K562 (cell line): ENCODE results near the gene NR1D2.
A peak's percentile ranks its signal among the peaks of the same experiment; 100 is the strongest.

ENCODE experiments used
- CCAR2 ChIP-seq: fragments of 200-400 bp; formaldehyde crosslinking; IDR thresholded peaks from 2 replicates; pipeline ENCODE4 v1.6.1; 2017; ENCODE audit warnings: mild to moderate bottlenecking, low read depth, low read length
- CEBPB ChIP-seq: fragments of 450-650 bp; IDR thresholded peaks from 2 replicates; pipeline ENCODE4 v1.6.1; 2016; ENCODE audit warnings: missing genetic modification characterization, missing compliant biosample characterization
- E2F1 ChIP-seq: sonication (generic); formaldehyde crosslinking; IDR thresholded peaks from 2 replicates; pipeline ENCODE4 v1.8.1; 2023; ENCODE audit warnings: mild to moderate bottlenecking, missing genetic modification reagents, moderate library complexity
- E2F8 ChIP-seq: fragments of 450-650 bp; IDR thresholded peaks from 2 replicates; pipeline ENCODE4 v1.7.1; 2018; ENCODE audit warnings: mild to moderate bottlenecking, low read depth; ENCODE audit not compliant: partially characterized antibody
- KLF13 ChIP-seq: fragments of 450-650 bp; IDR thresholded peaks from 2 replicates; pipeline ENCODE4 v1.6.1; 2016; ENCODE audit warnings: missing genetic modification characterization, low read depth, mild to moderate bottlenecking, missing compliant biosample characterization, moderate library complexity, borderline replicate concordance
- POLR2A ChIP-seq: fragments of 450-650 bp; conservative IDR thresholded peaks from 2 replicates; pipeline ENCODE4 v1.6.1; 2016
- ZKSCAN1 ChIP-seq: fragments of 150-350 bp; IDR thresholded peaks from 2 replicates; pipeline ENCODE4 v1.6.1; 2016; ENCODE audit warnings: low read depth, low read length
- ZNF217 ChIP-seq: sonication (generic); formaldehyde crosslinking; IDR thresholded peaks from 2 replicates; pipeline ENCODE4 v1.8.0; 2022; ENCODE audit warnings: mild to moderate bottlenecking, missing genetic modification reagents
- TF ChIP-seq, protein P1 (sequence below): sonication (generic); formaldehyde crosslinking; IDR thresholded peaks from 2 replicates; pipeline ENCODE4 v1.5.0; 2020; ENCODE audit warnings: missing genetic modification reagents
- TF ChIP-seq, protein P2 (sequence below), 3 experiments: IDR thresholded peaks in 2 of 3; conservative IDR thresholded peaks in 1 of 3; 2 replicates each; pipeline ENCODE4 v1.5.1; 2011 to 2012; ENCODE audit warnings: low read length in 3 of 3, mild to moderate bottlenecking in 3 of 3, control low read depth in 2 of 3, improper control_type of control experiment in 1 of 3, inconsistent platforms in 1 of 3, low read depth in 1 of 3, mixed read lengths in 1 of 3, moderate library complexity in 1 of 3; ENCODE audit not compliant: insufficient read depth in 2 of 3
- TF ChIP-seq, protein P3 (sequence below): sonication (generic); IDR thresholded peaks from 2 replicates; pipeline ENCODE4 v1.6.1; 2016

GRCh38 chr3:23944861-23945662 lies at the start of gene NR1D2:
- TF ChIP-seq E2F8, result peak; percentile 78
- no peak for TF ChIP-seq CCAR2
- TF ChIP-seq E2F1, result no peak
- TF ChIP-seq, protein P1, sequence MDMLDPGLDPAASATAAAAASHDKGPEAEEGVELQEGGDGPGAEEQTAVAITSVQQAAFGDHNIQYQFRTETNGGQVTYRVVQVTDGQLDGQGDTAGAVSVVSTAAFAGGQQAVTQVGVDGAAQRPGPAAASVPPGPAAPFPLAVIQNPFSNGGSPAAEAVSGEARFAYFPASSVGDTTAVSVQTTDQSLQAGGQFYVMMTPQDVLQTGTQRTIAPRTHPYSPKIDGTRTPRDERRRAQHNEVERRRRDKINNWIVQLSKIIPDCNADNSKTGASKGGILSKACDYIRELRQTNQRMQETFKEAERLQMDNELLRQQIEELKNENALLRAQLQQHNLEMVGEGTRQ (CRISPR knock-in tag), result peak; percentile 78
- TF ChIP-seq, protein P2, sequence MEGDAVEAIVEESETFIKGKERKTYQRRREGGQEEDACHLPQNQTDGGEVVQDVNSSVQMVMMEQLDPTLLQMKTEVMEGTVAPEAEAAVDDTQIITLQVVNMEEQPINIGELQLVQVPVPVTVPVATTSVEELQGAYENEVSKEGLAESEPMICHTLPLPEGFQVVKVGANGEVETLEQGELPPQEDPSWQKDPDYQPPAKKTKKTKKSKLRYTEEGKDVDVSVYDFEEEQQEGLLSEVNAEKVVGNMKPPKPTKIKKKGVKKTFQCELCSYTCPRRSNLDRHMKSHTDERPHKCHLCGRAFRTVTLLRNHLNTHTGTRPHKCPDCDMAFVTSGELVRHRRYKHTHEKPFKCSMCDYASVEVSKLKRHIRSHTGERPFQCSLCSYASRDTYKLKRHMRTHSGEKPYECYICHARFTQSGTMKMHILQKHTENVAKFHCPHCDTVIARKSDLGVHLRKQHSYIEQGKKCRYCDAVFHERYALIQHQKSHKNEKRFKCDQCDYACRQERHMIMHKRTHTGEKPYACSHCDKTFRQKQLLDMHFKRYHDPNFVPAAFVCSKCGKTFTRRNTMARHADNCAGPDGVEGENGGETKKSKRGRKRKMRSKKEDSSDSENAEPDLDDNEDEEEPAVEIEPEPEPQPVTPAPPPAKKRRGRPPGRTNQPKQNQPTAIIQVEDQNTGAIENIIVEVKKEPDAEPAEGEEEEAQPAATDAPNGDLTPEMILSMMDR (IDR thresholded peaks at IDR 0.05 in 2 of 3, conservative IDR thresholded peaks at IDR 0.05 in 1 of 3; ENCODE audit: insufficient read depth in 2 of 3, low read depth in 1 of 3, low read length in 3 of 3), result peak in 2 of 3 experiments; percentile 32 to 52; a peak in 3 of 6 replicates
- TF ChIP-seq CEBPB (tag), result no peak
- peak; percentile 62 for TF ChIP-seq POLR2A
- TF ChIP-seq ZNF217 (CRISPR knock-in tag), result no peak
- no peak for TF ChIP-seq ZKSCAN1
- TF ChIP-seq, protein P3, sequence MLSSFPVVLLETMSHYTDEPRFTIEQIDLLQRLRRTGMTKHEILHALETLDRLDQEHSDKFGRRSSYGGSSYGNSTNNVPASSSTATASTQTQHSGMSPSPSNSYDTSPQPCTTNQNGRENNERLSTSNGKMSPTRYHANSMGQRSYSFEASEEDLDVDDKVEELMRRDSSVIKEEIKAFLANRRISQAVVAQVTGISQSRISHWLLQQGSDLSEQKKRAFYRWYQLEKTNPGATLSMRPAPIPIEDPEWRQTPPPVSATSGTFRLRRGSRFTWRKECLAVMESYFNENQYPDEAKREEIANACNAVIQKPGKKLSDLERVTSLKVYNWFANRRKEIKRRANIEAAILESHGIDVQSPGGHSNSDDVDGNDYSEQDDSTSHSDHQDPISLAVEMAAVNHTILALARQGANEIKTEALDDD, result no peak
- no peak for TF ChIP-seq KLF13 (tag)
